Esophagus muscularis mucosa (tissue), 2 donors: Measurements from ENCODE around the gene LMLN.

ENCODE experiments used
- EP300 ChIP-seq: sonication (generic); formaldehyde crosslinking; IDR thresholded peaks from one replicate; pipeline ENCODE4 v1.6.1; 2017; ENCODE audit warnings: antibody characterized with exemption
- POLR2A ChIP-seq: fragments of 450-650 bp; IDR thresholded peaks from one replicate; pipeline ENCODE4 v1.6.1; 2017; ENCODE audit warnings: antibody characterized with exemption, moderate library complexity, mild to moderate bottlenecking, low read depth

GRCh38 chr3:198048445-198048844, 88.4 kb downstream of the LMLN start:
- TF ChIP-seq POLR2A (no peak), EP300 (no peak)
